Adipocyte (in vitro differentiated cells): ENCODE measurements around the gene IFT22.
A peak's percentile ranks its signal among the peaks of the same experiment; 100 is the strongest.
"Not testable (repeated sequence)": the region's sequence is repeated elsewhere in the genome, so short reads cannot be mapped to it uniquely, and the experiment has no call there.

Source experiments
- DNase-seq: peaks from one replicate; pipeline ENCODE4 v3.0.0-alpha.2; 2015; ENCODE audit warnings: low read depth
- H3K27me3 ChIP-seq: replicated peaks from 2 replicates; pipeline ENCODE4 v1.7.0; 2013; ENCODE audit warnings: mild to moderate bottlenecking, low read length, moderate library complexity; ENCODE audit not compliant: control insufficient read depth, insufficient read depth
- H3K36me3 ChIP-seq: 2 replicates; pipeline ENCODE4 v1.7.0; 2013; ENCODE audit warnings: low read length, mild to moderate bottlenecking, moderate library complexity; ENCODE audit not compliant: control insufficient read depth, insufficient read depth, severe bottlenecking
- H3K4me1 ChIP-seq: 2 replicates; pipeline ENCODE4 v1.7.0; 2013; ENCODE audit warnings: mild to moderate bottlenecking, low read length, moderate library complexity; ENCODE audit not compliant: control insufficient read depth, insufficient read depth
- H3K4me3 ChIP-seq: 2 replicates; pipeline ENCODE4 v1.7.0; 2013; ENCODE audit warnings: mild to moderate bottlenecking, low read length, moderate library complexity
- H3K9ac ChIP-seq: 2 replicates; pipeline ENCODE4 v1.7.0; 2013; ENCODE audit warnings: mild to moderate bottlenecking, low read length, moderate library complexity
- H3K9me3 ChIP-seq: 2 replicates; pipeline ENCODE4 v1.7.0; 2013; ENCODE audit warnings: mild to moderate bottlenecking, low read length, moderate library complexity; ENCODE audit not compliant: control insufficient read depth

IFT22 gene

GRCh38 chr7:101271021-101271420 is 50.6 kb downstream of the IFT22 start:
- H3K9ac ChIP-seq, result no peak overlapping the region
- peaks cover 15% of the 10 kb centered on the region for H3K27me3 ChIP-seq
- H3K4me3 ChIP-seq, result no peak overlapping the region
- H3K36me3 ChIP-seq, result no peaks in the 10 kb centered on the region
- no peaks in the 10 kb centered on the region for H3K9me3 ChIP-seq
- no peaks in the 10 kb centered on the region for H3K4me1 ChIP-seq
- no peak for DNase-seq

GRCh38 chr7:101269664-101270063 is 51.9 kb downstream of the IFT22 start:
- H3K4me1 ChIP-seq, result no peaks in the 10 kb centered on the region
- H3K9ac ChIP-seq, result no peak overlapping the region
- DNase-seq, result no peak
- H3K36me3 ChIP-seq, result no peaks in the 10 kb centered on the region
- no peak overlapping the region for H3K4me3 ChIP-seq
- H3K9me3 ChIP-seq, result no peaks in the 10 kb centered on the region
- H3K27me3 ChIP-seq, result peaks cover 11% of the 10 kb centered on the region

GRCh38 chr7:101265622-101266516 is 55.7 kb downstream of the IFT22 start:
- Histone ChIP-seq H3K9ac (no peak overlapping the region), H3K36me3 (no peaks in the 10 kb centered on the region), H3K27me3 (no peaks in the 10 kb centered on the region), H3K9me3 (no peaks in the 10 kb centered on the region), H3K4me1 (no peaks in the 10 kb centered on the region), H3K4me3 (no peak overlapping the region)
- no peak for DNase-seq

- not testable (repeated sequence) for H3K9me3 ChIP-seq, H3K4me3 ChIP-seq, H3K9ac ChIP-seq, H3K27me3 ChIP-seq, H3K4me1 ChIP-seq, H3K36me3 ChIP-seq
- DNase-seq, result peak; percentile 22
Observed at GRCh38 chr7:101264102-101264706, 57.4 kb downstream of the IFT22 start.
